HG03354 (cell line): ENCODE results near the gene HSPA1L.
"Not testable (repeated sequence)": the region's sequence is repeated elsewhere in the genome, so short reads cannot be mapped to it uniquely, and the experiment has no call there.

Experiments used
- ATAC-seq: cut with Tn5 transposase; IDR thresholded peaks from one replicate; pipeline ENCODE4 v1.9.1; 2021; ENCODE audit warnings: mild to moderate bottlenecking; ENCODE audit not compliant: unreplicated experiment, poor library complexity, severe bottlenecking

The HSPA1L gene

DNA sequence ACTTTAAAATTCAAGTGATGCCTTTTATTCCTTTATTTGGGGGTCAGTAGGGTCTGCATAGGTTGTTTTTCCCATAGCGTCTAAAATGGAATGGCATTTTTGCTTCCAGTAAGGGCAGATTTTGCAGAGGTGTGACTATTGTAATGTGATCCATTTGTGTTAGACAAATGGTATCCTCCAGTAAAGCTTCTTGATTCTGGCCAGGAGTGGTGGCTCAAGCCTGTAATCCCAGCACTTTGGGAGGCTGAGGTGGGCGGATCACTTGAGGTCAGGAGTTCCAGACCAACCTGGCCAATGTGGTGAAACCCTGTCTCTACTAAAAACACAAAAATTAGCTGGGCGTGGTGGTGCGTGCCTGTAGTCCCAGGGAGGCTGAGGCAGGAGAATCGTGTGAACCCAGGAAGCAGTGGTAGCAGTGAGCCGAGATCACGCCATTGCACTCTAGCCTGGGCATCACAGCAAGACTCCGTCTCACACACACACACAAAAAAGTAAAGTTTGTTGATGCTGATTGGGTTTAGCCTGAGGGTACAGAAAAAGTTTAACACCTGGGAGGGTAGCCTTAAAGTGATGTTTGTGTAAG lies 2.9 kb upstream of the HSPA1L start:
- ATAC-seq = not testable (repeated sequence)

DNA sequence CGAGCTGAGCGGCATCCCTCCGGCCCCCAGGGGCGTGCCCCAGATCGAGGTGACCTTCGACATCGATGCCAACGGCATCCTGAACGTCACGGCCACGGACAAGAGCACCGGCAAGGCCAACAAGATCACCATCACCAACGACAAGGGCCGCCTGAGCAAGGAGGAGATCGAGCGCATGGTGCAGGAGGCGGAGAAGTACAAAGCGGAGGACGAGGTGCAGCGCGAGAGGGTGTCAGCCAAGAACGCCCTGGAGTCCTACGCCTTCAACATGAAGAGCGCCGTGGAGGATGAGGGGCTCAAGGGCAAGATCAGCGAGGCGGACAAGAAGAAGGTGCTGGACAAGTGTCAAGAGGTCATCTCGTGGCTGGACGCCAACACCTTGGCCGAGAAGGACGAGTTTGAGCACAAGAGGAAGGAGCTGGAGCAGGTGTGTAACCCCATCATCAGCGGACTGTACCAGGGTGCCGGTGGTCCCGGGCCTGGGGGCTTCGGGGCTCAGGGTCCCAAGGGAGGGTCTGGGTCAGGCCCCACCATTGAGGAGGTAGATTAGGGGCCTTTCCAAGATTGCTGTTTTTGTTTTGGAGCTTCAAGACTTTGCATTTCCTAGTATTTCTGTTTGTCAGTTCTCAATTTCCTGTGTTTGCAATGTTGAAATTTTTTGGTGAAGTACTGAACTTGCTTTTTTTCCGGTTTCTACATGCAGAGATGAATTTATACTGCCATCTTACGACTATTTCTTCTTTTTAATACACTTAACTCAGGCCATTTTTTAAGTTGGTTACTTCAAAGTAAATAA lies 2.2 kb upstream of the HSPA1L start:
- ATAC-seq = not testable (repeated sequence)

DNA sequence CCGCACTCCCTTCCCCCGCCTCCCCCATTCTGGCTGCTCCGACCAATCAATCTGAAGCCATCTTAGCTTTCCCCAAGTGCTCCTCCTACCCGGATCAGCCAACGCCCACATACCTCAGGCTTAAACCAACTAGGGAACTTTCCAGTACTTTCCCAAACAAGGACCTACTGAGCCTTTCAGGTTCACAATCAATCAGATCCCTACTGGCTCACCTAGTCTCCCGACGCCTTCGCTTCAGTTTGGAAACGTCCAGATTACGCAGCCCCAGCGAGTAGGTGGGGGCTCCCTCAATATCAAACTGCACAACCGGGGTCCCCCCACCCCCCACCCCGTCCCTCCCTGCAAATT lies 432 bp downstream of the HSPA1L start:
- peak; percentile 45 for ATAC-seq

DNA sequence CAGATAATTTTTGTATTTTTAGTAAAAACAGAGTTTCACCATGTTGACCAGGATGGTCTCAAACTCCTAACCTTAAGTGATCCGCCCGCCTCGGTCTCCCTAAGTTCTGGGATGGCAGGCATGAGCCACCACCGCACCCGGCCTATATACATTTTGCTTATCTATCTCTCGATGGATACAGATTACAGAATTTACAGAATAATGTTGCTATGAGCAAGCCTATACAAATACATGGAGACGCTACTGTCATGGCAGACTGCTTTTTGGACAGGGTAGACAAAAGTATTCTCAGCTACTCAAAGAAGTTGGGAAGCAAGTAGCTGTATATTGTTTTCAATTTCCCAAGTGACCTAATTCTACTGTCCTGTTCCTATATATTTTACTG lies 1.6 kb downstream of the HSPA1L start:
- no peak for ATAC-seq

DNA sequence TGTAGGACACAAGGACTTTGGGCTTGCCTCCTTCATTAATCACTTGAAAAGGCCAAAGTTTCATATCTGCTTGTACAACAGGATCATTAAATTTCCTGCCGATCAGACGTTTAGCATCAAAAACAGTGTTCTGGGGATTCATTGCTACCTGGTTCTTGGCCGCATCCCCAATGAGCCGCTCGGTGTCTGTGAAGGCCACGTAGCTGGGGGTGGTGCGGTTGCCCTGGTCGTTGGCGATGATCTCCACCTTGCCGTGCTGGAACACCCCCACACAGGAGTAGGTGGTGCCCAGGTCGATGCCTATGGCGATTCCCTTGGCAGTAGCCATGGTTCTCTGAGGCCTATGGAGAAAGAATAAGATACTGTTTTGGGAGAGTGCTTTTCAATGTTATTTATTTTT lies 3.4 kb downstream of the HSPA1L start:
- no peak for ATAC-seq

DNA sequence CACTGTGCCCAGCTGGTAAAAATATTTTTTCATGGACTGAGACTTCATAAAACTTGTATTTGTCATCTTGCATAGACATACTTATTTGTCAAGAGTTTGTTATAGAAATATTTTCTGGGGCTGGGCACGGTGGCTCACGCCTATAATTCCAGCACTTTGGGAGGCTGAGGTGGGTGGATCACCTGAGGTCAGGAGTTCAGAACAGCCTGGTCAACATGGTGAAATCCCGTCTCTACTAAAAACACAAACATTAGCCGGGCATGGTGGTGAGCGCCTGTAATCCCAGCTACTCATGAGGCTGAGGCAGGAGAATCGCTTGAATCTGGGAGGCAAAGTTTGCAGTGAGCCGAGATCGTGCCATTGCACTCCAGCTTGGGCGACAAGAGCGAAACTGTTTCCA lies 6.5 kb downstream of the HSPA1L start:
- not testable (repeated sequence) for ATAC-seq

DNA sequence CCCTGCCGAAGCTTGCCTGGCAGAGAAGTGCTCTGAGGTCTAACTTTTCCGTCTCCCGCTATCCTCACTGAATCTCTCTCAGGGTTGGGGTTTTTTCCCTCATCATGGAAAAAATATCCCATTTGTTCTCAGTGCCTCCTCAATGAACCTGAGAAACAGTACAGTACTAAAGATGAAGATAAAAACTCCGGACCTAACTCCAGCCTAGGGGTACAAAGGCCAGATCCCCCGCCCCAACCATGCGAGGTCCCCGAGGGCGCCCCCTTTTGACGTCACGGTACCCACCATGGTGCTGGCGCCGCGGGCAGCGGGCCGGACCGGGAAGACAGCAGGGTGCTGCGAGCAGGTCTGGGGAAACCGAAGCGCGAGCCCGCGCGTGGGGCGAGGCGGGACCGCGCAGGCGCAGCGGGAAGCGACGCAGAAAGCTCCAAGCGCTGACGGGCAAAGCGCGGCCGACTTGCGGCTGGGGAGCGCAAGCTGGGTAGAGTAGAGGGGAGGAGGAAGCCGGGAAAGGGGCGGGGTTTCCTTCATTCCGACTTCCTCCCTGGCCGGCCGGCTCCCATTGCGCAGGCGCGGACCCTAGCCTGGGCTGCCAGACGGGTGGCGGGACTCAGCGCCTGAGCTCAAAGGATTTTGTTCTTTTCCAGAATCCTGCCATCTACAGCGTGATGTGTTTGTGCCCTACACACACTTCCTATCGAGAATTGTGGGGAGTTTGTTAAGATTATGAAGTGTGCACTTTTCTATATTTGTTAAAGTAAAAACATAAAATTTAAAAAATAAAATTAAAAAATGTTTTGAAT lies 8.4 kb downstream of the HSPA1L start, which contains the start of gene LSM2:
Gene LSM2 (minus strand): TSS at position 497 of the 803 bp plus-strand sequence. CDS start 209 bp downstream, at position 288.
- peak; percentile 89 for ATAC-seq

DNA sequence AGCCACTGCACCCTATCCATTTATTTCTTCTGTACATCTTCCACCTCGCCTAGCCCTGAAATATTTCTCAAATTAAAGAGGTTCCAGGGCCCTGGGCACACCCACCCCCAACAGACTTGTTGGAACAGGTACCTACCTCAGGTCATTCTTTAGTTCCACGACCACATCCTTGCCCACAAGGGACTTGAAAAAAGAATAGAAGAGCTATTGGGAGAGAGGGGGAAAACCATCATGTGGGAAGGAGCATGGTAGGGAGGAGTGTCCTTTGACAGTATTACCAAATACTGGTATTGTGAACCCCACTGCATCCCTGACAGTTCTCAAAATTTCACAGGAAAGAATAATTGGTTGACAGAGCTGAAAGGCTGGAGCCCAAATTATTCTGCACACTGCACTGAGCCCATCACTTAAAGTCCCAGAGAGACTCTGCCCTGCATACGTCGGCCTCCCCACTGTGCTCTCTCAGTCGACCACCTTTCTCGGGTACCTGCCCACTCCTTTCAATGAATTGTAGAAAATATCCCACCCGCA lies 9.1 kb downstream of the HSPA1L start:
- ATAC-seq = peak; percentile 33

DNA sequence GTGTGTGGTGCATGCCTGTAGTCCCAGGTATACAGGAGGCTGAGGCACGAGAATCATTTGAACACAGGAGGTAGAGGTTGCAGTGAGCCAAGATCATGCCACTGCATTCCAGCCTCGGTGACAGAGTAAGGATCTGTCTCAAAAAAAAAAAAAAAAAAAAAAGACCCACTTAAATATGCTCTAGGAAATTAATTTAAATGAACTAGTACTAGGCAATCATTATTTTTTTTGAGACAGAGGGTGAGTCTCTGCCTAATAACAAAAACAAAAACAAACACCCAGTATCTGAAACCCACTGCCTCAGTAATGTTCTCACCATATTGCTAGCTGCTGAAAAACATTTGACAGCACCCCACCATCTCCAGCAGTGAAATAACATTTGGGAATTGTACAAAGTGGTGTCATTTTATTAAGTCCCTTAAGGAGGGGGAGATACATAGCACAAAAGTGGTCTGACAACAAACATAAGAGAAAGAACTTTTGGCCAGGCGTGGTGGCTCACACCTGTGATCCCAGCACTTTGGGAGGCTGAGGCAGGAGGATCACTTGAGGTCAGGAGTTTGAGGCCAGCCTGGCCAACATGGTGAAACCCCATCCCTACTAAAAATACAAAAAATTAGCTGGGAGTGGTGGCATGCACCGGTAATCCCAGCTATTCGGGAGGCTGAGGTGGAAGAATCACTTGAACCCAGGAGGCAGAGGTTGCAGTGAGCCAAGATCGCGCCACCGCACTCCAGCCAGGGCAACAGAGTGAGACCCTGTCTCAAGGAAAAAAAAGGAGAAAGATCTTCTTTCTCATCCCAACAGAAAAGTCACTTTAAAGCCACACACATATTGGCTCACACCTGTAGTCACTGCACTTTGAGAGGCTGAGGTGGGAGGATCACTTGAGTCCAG lies 13.8 kb downstream of the HSPA1L start:
- not testable (repeated sequence) for ATAC-seq

DNA sequence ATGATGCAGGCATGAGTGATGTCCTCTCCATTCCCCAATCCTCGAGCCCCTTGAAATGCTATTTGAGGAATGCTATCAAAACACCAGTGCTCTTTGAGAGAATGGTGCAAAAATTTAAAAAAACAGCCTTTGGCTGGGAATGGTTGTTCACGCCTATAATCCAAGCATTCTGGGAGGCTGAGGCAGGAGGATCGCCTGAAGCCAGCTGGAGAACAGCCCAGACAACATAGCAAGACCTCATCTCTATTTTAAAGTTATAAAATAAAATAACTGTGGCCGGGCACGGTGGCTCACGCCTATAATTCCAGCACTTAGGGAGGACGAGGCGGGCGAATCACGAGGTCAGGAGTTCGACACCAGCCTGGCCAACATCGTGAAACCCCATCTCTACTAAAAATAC lies 15.3 kb downstream of the HSPA1L start:
- no peak for ATAC-seq

DNA sequence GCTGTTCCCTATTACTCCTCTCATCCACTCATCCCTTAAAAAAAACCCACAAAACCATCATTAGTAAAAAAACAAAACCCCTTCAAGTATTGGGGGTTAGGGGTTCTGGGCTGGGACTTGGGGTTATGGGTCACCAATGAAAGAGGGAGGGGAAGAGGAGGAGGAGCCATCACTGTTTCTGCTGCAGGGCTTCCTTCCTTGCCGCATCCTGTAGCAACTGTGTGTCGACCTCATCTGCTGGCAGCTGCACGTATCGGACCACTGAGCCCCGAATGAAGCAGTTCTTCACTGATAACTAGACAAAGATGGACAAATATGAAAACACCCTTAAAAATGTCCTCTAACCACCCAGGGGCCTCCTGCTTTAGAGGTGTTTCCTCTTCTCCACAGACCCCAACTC lies 17.5 kb downstream of the HSPA1L start:
- no peak for ATAC-seq

DNA sequence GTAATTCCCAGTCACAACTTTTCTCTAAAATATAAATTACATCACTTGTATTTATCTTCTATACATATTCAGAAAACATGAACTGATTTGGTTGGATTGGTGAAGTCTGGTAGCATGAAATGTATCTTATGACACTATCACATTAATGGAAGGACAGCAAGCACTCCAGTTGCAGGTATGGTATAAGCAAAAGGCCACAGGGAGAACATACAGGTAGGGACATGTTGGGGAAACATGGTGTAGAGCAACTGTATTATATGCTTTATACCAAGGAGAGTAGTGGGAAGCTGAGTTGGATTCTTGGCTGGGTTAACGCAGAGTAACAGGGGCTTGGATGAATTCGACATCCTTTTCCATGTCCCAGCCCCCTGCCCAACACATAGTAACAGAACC lies 18.1 kb downstream of the HSPA1L start:
- ATAC-seq = no peak

DNA sequence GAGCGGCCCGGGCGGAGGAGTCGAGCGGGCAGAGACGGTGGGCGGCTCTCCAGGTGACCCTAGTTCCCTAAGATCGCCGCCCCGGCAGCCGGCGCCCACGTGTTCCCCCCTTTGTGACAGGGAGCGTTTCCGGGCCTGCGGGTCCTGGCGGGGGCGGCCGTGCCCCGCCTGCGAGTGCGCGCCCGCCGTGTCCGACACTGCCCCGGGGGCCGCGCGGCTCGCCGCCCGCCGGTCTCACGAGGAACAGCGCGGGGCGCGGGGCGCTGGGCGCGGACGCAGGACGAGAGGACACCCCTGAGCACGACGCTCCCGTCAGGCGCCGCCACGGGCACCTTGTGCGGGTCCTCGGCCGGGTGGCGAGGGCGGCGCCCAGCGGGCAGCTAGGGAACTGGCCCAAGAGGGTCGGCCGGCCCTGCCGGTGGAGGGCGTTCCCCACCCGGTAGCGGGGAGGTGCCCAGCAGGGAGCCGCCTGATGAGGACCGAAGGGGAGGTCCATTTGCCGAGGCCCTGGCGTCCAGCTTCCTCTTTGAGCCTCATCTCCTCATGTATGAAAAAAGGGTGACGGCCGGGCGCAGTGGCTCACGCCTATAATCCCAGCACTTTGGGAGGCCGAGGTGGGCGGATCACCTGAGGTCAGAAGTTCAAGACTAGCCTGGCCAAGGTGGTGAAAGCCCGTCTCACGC lies 19.3 kb downstream of the HSPA1L start, which contains the start of gene VARS1:
Gene VARS1 (minus strand): TSS at position 137 of the 683 bp plus-strand sequence. CDS start 535 bp downstream, outside the sequence.
- ATAC-seq = peak; percentile 73

DNA sequence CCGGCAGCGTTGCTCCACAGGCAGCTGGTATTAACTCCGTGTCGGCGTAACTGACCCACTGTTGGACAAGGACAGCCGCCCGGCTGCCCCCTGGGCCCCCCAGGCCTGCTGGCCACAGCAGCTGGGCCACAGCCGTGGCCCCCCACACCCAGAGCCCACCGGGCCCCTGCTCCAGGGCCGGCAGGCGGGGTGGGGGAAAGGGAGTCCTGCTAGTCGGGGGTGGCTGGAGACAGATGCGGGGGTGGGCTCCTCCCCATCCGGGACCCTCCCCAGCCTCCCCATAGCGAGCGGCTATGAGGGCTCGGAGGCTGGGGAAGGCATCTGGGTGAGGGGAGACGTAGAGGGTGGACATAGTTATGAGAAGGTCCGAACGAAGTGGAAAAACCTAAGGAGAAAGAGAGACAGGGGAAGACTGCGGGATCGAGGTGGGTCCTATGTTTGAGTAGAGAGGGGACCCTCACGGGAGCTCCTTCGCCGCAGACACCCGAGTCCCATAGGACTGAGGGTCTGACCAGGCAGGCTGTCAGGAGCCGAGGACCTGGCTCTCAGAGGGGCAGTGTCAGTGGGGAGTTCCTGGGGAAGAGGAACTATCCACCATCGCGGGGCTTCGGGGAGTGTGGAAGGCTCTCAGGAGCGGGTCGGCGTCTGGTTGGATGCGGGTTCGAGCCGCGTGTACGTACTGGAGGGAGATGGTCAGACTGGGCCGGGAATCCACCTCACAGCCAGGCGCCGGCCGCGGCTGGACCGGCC lies 20.0 kb downstream of the HSPA1L start:
- ATAC-seq = peak; percentile 15

DNA sequence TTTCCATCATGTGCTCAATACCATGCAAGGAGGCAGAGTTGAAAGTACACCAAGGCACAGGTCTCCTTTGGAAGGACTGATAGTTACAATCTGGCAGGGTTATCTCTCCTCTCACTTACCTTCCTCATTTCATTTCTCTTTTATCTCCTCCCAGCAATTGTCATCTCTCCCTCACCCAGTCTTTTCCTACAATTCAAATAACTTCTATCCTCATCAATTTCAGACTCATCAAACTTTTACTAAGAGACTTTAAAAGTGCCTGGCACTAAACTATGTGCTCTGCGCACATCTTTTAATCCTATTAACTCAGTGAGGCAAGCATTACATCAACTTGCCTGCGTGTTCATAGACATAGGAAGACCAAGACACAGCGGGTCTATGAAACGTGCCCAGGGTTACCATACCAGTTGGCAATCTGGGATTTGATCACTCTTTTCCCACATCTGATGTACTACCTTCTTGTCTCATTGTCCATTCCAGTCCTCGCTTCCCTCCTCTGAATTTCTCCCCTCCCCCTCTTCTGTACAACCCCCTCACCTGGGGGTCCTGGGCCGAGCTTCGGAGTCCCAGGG lies 20.7 kb downstream of the HSPA1L start:
- ATAC-seq = no peak

DNA sequence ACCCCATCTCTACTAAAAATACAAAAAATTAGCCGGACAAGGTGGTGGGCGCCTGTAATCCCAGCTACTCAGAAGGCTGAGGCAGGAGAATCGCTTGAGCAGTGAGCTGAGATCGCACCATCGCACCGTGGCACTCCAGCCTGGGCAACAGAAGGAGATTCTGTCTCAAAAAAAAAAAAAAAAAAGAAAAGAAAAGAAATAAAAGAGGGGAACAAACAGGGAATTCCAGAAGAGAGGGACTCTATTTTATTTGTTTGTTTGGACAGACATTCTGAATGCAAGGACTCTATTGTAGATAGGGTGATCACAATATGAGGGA lies 21.2 kb downstream of the HSPA1L start:
- ATAC-seq = not testable (repeated sequence)

DNA sequence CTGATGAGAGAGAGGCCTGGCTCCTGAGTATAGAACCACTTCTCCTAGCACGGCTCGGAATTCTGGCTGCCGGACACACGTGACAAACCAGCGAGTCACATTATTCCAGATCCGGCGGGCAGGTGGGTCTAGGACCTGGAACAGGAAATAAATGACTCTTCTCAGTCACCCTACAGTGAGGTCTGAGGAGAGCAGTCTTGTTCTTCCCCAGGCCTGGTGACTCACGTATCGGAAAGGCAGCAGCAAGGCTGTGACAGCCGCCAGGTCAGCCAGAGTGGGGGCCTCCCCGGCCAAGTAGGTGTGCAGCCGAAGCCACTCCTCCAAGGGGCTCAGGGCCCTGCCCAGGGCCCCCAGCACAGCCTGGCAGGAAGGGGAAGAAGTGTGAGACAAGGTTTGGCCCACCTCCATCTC lies 22.3 kb downstream of the HSPA1L start:
- ATAC-seq = no peak

DNA sequence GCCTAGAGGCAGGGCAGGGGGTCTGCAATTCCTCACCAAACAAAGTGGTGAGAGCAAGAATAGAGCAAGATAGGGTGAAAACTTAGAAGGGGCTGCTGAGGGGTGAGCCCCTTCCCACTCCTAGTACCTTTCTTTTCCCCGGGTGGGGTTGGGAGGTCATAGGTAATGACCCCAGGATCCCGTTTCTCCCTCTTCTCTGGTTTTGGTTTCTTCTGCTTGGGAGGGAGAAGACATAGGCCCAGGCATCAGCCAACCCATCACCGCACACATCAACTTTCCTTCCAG lies 23.1 kb downstream of the HSPA1L start:
- no peak for ATAC-seq
